Measurements from ENCODE around the gene ADAM33. TPM values are rescaled to one million over a fixed set of nuclear protein-coding genes. Genes with fewer than 3 reads are reported as not detected.

Gene ADAM33
- total and polyA plus RNA-seq, 2 of the 13 experiments (the other 11 are each of a cell fraction or from before 2014, with no cell fraction given): not detected

- TF ChIP-seq, protein P1, sequence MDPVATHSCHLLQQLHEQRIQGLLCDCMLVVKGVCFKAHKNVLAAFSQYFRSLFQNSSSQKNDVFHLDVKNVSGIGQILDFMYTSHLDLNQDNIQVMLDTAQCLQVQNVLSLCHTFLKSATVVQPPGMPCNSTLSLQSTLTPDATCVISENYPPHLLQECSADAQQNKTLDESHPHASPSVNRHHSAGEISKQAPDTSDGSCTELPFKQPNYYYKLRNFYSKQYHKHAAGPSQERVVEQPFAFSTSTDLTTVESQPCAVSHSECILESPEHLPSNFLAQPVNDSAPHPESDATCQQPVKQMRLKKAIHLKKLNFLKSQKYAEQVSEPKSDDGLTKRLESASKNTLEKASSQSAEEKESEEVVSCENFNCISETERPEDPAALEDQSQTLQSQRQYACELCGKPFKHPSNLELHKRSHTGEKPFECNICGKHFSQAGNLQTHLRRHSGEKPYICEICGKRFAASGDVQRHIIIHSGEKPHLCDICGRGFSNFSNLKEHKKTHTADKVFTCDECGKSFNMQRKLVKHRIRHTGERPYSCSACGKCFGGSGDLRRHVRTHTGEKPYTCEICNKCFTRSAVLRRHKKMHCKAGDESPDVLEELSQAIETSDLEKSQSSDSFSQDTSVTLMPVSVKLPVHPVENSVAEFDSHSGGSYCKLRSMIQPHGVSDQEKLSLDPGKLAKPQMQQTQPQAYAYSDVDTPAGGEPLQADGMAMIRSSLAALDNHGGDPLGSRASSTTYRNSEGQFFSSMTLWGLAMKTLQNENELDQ (CRISPR knock-in tag; IDR thresholded peaks at IDR 0.05; ENCODE audit: borderline replicate concordance): no peak
- TF ChIP-seq SIX1 (CRISPR knock-in tag; IDR thresholded peaks at IDR 0.05; ENCODE audit: borderline replicate concordance) (no peak), RBM22 (optimal IDR thresholded peaks at IDR 0.05; ENCODE audit: low read length) (no peak), CBX5 (CRISPR knock-in tag; IDR thresholded peaks at IDR 0.05; ENCODE audit: borderline replicate concordance) (no peak), HCFC1 (IDR thresholded peaks at IDR 0.05; ENCODE audit: low read depth, low read length) (peak; percentile 54; the same call in 1 of the 2 replicates), SUZ12 (IDR thresholded peaks at IDR 0.05; ENCODE audit: low read depth, low read length) (peak; percentile 22; the same call in 1 of the 2 replicates), ZNF205 (CRISPR knock-in tag; IDR thresholded peaks at IDR 0.05) (0 out of 2 replicates have a peak, but pooled peaks have one; percentile 34), FOXO1 (CRISPR knock-in tag; IDR thresholded peaks at IDR 0.05) (no peak), KLF6 (CRISPR knock-in tag; IDR thresholded peaks at IDR 0.05) (no peak), CENPT (CRISPR knock-in tag; IDR thresholded peaks at IDR 0.05; ENCODE audit: low read depth) (no peak), HNF1B (CRISPR knock-in tag; IDR thresholded peaks at IDR 0.05) (no peak), MAFG (CRISPR knock-in tag; IDR thresholded peaks at IDR 0.05) (no peak), ZNF143 (CRISPR knock-in tag; IDR thresholded peaks at IDR 0.05) (peak; percentile 89), TAF15 (IDR thresholded peaks at IDR 0.05; ENCODE audit: low read depth, low read length, poor library complexity, severe bottlenecking) (no peak), ZEB1 (IDR thresholded peaks at IDR 0.05; ENCODE audit: insufficient replicate concordance, low read depth) (no peak), CEBPG (CRISPR knock-in tag; IDR thresholded peaks at IDR 0.05) (0 out of 2 replicates have a peak, but pooled peaks have one; percentile 2), THAP11 (CRISPR knock-in tag; IDR thresholded peaks at IDR 0.05) (peak; percentile 97), ZNF782 (CRISPR knock-in tag; IDR thresholded peaks at IDR 0.05; ENCODE audit: borderline replicate concordance) (no peak), ZNF235 (CRISPR knock-in tag; IDR thresholded peaks at IDR 0.05; ENCODE audit: borderline replicate concordance) (no peak), NFYC (CRISPR knock-in tag; IDR thresholded peaks at IDR 0.05) (peak; percentile 90), NFE2L1 (CRISPR knock-in tag; IDR thresholded peaks at IDR 0.05; ENCODE audit: borderline replicate concordance) (no peak)
- TF ChIP-seq, protein P2, sequence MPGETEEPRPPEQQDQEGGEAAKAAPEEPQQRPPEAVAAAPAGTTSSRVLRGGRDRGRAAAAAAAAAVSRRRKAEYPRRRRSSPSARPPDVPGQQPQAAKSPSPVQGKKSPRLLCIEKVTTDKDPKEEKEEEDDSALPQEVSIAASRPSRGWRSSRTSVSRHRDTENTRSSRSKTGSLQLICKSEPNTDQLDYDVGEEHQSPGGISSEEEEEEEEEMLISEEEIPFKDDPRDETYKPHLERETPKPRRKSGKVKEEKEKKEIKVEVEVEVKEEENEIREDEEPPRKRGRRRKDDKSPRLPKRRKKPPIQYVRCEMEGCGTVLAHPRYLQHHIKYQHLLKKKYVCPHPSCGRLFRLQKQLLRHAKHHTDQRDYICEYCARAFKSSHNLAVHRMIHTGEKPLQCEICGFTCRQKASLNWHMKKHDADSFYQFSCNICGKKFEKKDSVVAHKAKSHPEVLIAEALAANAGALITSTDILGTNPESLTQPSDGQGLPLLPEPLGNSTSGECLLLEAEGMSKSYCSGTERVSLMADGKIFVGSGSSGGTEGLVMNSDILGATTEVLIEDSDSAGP (CRISPR knock-in tag; IDR thresholded peaks at IDR 0.05; ENCODE audit: borderline replicate concordance): no peak
- TF ChIP-seq, protein P3, sequence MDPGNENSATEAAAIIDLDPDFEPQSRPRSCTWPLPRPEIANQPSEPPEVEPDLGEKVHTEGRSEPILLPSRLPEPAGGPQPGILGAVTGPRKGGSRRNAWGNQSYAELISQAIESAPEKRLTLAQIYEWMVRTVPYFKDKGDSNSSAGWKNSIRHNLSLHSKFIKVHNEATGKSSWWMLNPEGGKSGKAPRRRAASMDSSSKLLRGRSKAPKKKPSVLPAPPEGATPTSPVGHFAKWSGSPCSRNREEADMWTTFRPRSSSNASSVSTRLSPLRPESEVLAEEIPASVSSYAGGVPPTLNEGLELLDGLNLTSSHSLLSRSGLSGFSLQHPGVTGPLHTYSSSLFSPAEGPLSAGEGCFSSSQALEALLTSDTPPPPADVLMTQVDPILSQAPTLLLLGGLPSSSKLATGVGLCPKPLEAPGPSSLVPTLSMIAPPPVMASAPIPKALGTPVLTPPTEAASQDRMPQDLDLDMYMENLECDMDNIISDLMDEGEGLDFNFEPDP (CRISPR knock-in tag; conservative IDR thresholded peaks at IDR 0.05): no peak
- TF ChIP-seq, protein P4, sequence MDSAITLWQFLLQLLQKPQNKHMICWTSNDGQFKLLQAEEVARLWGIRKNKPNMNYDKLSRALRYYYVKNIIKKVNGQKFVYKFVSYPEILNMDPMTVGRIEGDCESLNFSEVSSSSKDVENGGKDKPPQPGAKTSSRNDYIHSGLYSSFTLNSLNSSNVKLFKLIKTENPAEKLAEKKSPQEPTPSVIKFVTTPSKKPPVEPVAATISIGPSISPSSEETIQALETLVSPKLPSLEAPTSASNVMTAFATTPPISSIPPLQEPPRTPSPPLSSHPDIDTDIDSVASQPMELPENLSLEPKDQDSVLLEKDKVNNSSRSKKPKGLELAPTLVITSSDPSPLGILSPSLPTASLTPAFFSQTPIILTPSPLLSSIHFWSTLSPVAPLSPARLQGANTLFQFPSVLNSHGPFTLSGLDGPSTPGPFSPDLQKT (CRISPR knock-in tag; IDR thresholded peaks at IDR 0.05; ENCODE audit: borderline replicate concordance): no peak
Observed at GRCh38 chr20:3687655-3688054, 5.8 kb upstream of the ADAM33 start (continued).
